ENCODE measurements around the gene UQCC3.
"Not testable (repeated sequence)": the region's sequence is repeated elsewhere in the genome, so short reads cannot be mapped to it uniquely, and the experiment has no call there.

- TF ChIP-seq RARB (CRISPR knock-in tag; IDR thresholded peaks at IDR 0.05); CSDC2 (CRISPR knock-in tag; IDR thresholded peaks at IDR 0.05); ZFP3 (CRISPR knock-in tag; IDR thresholded peaks at IDR 0.05); PPARA (CRISPR knock-in tag; IDR thresholded peaks at IDR 0.05; ENCODE audit: borderline replicate concordance); PATZ1 (CRISPR knock-in tag; IDR thresholded peaks at IDR 0.05; ENCODE audit: borderline replicate concordance); ESRRG (CRISPR knock-in tag; IDR thresholded peaks at IDR 0.05); BACH2 (CRISPR knock-in tag; IDR thresholded peaks at IDR 0.05; ENCODE audit: borderline replicate concordance); ZC3H10 (CRISPR knock-in tag; IDR thresholded peaks at IDR 0.05); TCF4 (CRISPR knock-in tag; IDR thresholded peaks at IDR 0.05; ENCODE audit: borderline replicate concordance); TSHZ2 (CRISPR knock-in tag; IDR thresholded peaks at IDR 0.05); CSRNP3 (CRISPR knock-in tag; IDR thresholded peaks at IDR 0.05); CREB5 (CRISPR knock-in tag; IDR thresholded peaks at IDR 0.05; ENCODE audit: low read depth); ZFP30 (CRISPR knock-in tag; IDR thresholded peaks at IDR 0.05): not testable (repeated sequence)
These were observed 3.9 kb downstream of the UQCC3 start for GRCh38 chr11:62675415-62675814.
